Thyroid gland (tissue), 4 donors: ENCODE measurements around the gene ABR. TPM values are rescaled to one million over a fixed set of nuclear protein-coding genes. Genes with fewer than 3 reads are reported as not detected.
A peak's percentile ranks its signal among the peaks of the same experiment; 100 is the strongest.

ENCODE experiments used
- DNase-seq, 2 donors: peaks; one replicate each; pipeline ENCODE4 v3.0.0-alpha.2; 2019
- H3K27ac ChIP-seq, 3 donors: fragments of 200-600 bp; sonication (generic); 1 replicate in 2 of 3; 2 replicates in 1 of 3; pipeline ENCODE4 v1.5.1; 2016 to 2019; ENCODE audit warnings: mild to moderate bottlenecking in 1 of 3, moderate library complexity in 1 of 3
- H3K27me3 ChIP-seq: fragments of 200-600 bp; sonication (generic); one replicate; pipeline ENCODE4 v1.5.1; 2019
- H3K36me3 ChIP-seq, 2 donors: fragments of 200-600 bp; sonication (generic); one replicate each; pipeline ENCODE4 v1.5.1; 2016 to 2019
- H3K4me1 ChIP-seq, 2 donors: fragments of 200-600 bp; sonication (generic); one replicate each; pipeline ENCODE4 v1.5.1; 2017 to 2019
- H3K4me3 ChIP-seq, 3 donors: fragments of 200-600 bp; sonication (generic); replicated peaks in 1 of 3; 1 replicate in 2 of 3; 2 replicates in 1 of 3; pipeline ENCODE4 v1.5.1; 2016; ENCODE audit warnings: mild to moderate bottlenecking in 1 of 3
- H3K9me3 ChIP-seq: fragments of 200-600 bp; sonication (generic); one replicate; pipeline ENCODE4 v1.5.1; 2017
- CTCF ChIP-seq, 6 experiments: fragments of 200-600 bp in 3 of 6; fragments of 450-650 bp in 3 of 6; sonication (generic) in 3 of 6; IDR thresholded peaks; one replicate each; pipeline ENCODE4 v1.5.1; 2016 to 2019; ENCODE audit warnings: antibody characterized with exemption in 6 of 6, mild to moderate bottlenecking in 2 of 6, inconsistent platforms in 1 of 6, moderate library complexity in 1 of 6
- POLR2A ChIP-seq, 2 donors: fragments of 450-650 bp; IDR thresholded peaks; one replicate each; pipeline ENCODE4 v1.6.1; 2017; ENCODE audit warnings: antibody characterized with exemption in 2 of 2, mild to moderate bottlenecking in 2 of 2, moderate library complexity in 1 of 2
- WGBS, 2 donors: methylation state at CpG; one replicate each; pipeline ENCODE4 v1.1.5; 2017; 5-methylcytosine and 5-hydroxymethylcytosine counted together
- intact Hi-C: fragments of 100-400 bp; cut with DNase I; formaldehyde crosslinking; loops from one replicate; pipeline ENCODE4 v1.15.1; 2023
- total RNA-seq, 4 donors: library from RNA; depleted of rRNA; stranded (reverse); fragments of >200 nt; gene quantifications; one replicate each; pipeline ENCODE4 v1.2.3, GENCODE V29; 2016

Gene ABR
- total RNA-seq, 4 donors from 2014 or later: 23.7 to 33.7 (median 31.5) TPM

DNA sequence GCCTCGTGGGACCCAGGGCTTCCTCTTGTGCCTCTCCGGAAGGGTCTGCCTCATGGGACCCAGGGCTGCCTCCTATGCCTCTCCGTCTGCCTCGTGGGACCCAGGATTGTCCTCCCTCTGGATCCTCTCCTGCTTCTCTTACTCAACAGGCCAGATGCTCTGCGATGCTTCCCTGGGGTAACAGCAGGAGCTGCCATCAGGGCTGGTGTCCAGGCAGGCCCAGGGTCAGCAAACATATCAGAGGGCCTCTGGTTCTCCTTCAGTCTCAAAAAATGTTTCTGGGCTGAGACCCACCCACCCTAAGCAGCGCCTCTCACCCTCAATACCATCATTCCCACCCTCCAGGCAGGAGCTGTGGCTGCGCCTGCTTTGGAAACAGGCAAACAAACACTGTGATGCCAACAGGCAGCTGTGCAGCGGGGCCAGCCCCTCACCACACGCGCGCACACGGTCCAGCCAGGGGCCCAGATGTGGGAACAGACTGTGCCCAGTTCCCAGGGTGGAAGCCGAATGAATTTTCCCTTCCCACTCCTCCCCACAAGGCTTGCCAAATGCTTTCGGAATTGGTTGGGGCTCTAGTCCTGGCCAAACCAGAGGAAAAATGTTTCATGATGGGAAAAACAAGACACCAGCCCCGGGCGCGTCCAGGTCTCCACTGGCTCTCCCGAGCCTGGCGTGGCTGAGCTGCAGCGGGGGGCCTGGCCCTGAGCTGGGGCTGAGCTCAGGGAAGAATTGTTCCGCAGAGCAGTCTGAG is 171.6 kb downstream of the ABR start:
- Histone ChIP-seq H3K27me3 (no peaks in the 10 kb centered on the region), H3K9me3 (no peaks in the 10 kb centered on the region), H3K27ac (peak overlapping the region in 1 of 3 donors; percentile 51), H3K36me3 (peaks cover 10 to 32% of the 10 kb centered on the region in 2 donors), H3K4me1 (peaks cover 12 to 33% of the 10 kb centered on the region in 2 donors), H3K4me3 (no peak overlapping the region)
- no peak for DNase-seq
- WGBS, 2 donors: 86% methylated on average over 13 to 19 of the region's 21 CpGs
- TF ChIP-seq CTCF (IDR thresholded peaks at IDR 0.05) (no peak), POLR2A (IDR thresholded peaks at IDR 0.05) (no peak)
- intact Hi-C loops: no loop called here

GRCh38 chr17:1007310-1008007 is 172.3 kb downstream of the ABR start:
- no peak for DNase-seq
- H3K27ac ChIP-seq: peak overlapping the region in 1 of 3 donors; percentile 51
- intact Hi-C loops: no loop called here
- TF ChIP-seq CTCF (IDR thresholded peaks at IDR 0.05) (no peak), POLR2A (IDR thresholded peaks at IDR 0.05) (no peak)
- H3K36me3 ChIP-seq: peaks cover 11 to 30% of the 10 kb centered on the region in 2 donors
- H3K9me3 ChIP-seq: no peaks in the 10 kb centered on the region
- H3K4me3 ChIP-seq: no peak overlapping the region
- no peaks in the 10 kb centered on the region for H3K27me3 ChIP-seq
- 87 to 89% methylated on average over 11 of the region's 16 CpGs for WGBS, 2 donors
- peaks cover 12 to 40% of the 10 kb centered on the region in 2 donors for H3K4me1 ChIP-seq

DNA sequence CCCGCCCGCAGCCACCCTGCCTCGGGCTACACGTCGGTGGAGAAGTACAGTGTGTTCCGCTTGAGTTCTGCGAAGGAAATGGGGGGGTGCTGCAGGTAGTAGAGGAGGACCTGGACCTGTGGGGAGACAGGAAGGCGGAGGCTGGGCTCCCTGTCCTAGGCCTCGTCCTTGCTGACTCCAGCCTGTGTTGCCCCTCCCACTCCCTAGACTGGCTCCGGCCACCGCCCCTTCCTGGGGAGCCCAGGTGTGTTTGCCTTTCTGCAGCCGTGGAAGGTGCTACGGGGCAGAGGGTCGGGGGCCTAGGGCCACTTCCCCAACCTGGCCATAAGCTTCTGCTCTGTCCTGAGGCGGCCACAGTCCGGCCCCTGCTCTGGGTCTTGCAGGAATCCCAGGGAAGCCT is 173.7 kb downstream of the ABR start:
- no peaks in the 10 kb centered on the region for H3K9me3 ChIP-seq
- H3K4me3 ChIP-seq: no peak overlapping the region

GRCh38 chr17:1005361-1005946 is 174.3 kb downstream of the ABR start:
- Histone ChIP-seq H3K36me3 (peaks cover 25 to 30% of the 10 kb centered on the region in 2 donors), H3K4me1 (peaks cover 12 to 56% of the 10 kb centered on the region in 2 donors), H3K9me3 (no peaks in the 10 kb centered on the region), H3K27ac (peak overlapping the region; percentile 34 to 74 (median 62)), H3K4me3 (no peak overlapping the region), H3K27me3 (no peaks in the 10 kb centered on the region)
- intact Hi-C loops: no loop called here
- no peak for TF ChIP-seq POLR2A (IDR thresholded peaks at IDR 0.05)
- WGBS, 2 donors: 19 to 21% methylated on average over 23 of the region's 23 CpGs
- DNase-seq: peak; percentile 87 to 92

More for the DNA sequence above, 173.7 kb downstream of the ABR start:
- peak; percentile 52 to 76 for DNase-seq
- intact Hi-C loops: no loop called here
- Histone ChIP-seq H3K27ac (peak overlapping the region; percentile 34 to 74 (median 62)), H3K36me3 (peaks cover 23 to 25% of the 10 kb centered on the region in 2 donors), H3K27me3 (no peaks in the 10 kb centered on the region), H3K4me1 (peaks cover 12 to 52% of the 10 kb centered on the region in 2 donors)
- TF ChIP-seq POLR2A (IDR thresholded peaks at IDR 0.05) (no peak), CTCF (IDR thresholded peaks at IDR 0.05) (no peak)
- WGBS, 2 donors: 36 to 55% methylated on average over 5 to 9 of the region's 16 CpGs

DNA sequence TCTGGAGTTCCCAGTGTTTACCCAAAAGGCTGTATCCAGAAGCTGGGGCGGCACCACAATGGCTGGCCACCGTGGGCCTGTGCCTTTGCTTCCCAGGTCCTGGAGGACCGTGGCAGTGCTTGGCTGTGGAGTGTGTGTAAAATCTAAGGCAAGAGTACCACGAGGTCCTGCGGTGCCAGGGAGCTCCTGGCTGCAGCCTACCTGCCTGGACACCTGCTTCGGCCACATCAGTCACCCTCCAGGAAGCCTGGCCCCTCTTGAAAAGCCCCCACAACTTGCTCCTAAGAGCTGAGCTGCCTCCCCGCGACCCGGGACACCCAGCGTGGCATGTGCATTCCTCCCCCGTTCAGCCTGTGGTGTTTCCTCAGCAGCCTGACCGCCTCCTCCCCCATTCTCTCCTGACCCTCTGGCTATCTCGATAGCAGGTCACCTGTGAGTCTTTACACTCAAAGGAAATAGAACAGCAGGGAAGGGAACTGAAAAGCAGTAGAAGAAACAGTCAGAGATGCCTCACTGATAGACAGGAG is 174.9 kb downstream of the ABR start:
- no peak for DNase-seq
- Histone ChIP-seq H3K27ac (peak overlapping the region in 1 of 3 donors; percentile 74), H3K36me3 (peaks cover 22 to 27% of the 10 kb centered on the region in 2 donors), H3K4me3 (no peak overlapping the region), H3K27me3 (no peaks in the 10 kb centered on the region), H3K9me3 (no peaks in the 10 kb centered on the region), H3K4me1 (peaks cover 12 to 56% of the 10 kb centered on the region in 2 donors)
- WGBS, 2 donors: 45 to 51% methylated on average over 7 to 10 of the region's 13 CpGs
- TF ChIP-seq CTCF (IDR thresholded peaks at IDR 0.05) (no peak), POLR2A (IDR thresholded peaks at IDR 0.05) (no peak)
- intact Hi-C loops: no loop called here
